GM21529 (cell line): ENCODE data around the gene WNT7B.
"Not testable (repeated sequence)": the region's sequence is repeated elsewhere in the genome, so short reads cannot be mapped to it uniquely, and the experiment has no call there.

ENCODE experiments used
- ATAC-seq: cut with Tn5 transposase; IDR thresholded peaks from one replicate; pipeline ENCODE4 v1.9.1; 2021; ENCODE audit not compliant: unreplicated experiment

Gene WNT7B

GRCh38 chr22:46008836-46009596 lies 32.1 kb upstream of the WNT7B start:
- ATAC-seq: no peak

GRCh38 chr22:46008291-46008690 lies 31.3 kb upstream of the WNT7B start:
- ATAC-seq: no peak

GRCh38 chr22:46007848-46008261 lies 30.9 kb upstream of the WNT7B start:
- no peak for ATAC-seq

- no peak for ATAC-seq
Observed at GRCh38 chr22:46007003-46007847, 30.3 kb upstream of the WNT7B start.

- no peak for ATAC-seq
Observed at GRCh38 chr22:46006379-46007002, 29.5 kb upstream of the WNT7B start.

GRCh38 chr22:46005116-46005705 lies 28.2 kb upstream of the WNT7B start:
- ATAC-seq: not testable (repeated sequence)

GRCh38 chr22:46004105-46004866 lies 27.3 kb upstream of the WNT7B start:
- no peak for ATAC-seq

GRCh38 chr22:46003271-46004091 lies 26.5 kb upstream of the WNT7B start:
- ATAC-seq: no peak

GRCh38 chr22:46002757-46003270 lies 25.9 kb upstream of the WNT7B start:
- ATAC-seq: no peak

GRCh38 chr22:46001426-46002106 lies 24.6 kb upstream of the WNT7B start:
- no peak for ATAC-seq

GRCh38 chr22:46001046-46001425 lies 24.1 kb upstream of the WNT7B start:
- no peak for ATAC-seq

GRCh38 chr22:46000081-46001027 lies 23.4 kb upstream of the WNT7B start:
- no peak for ATAC-seq

- no peak for ATAC-seq
Observed at GRCh38 chr22:45999379-45999971, 22.5 kb upstream of the WNT7B start.

- no peak for ATAC-seq
Observed at GRCh38 chr22:45998638-45999378, 21.8 kb upstream of the WNT7B start.

- no peak for ATAC-seq
Observed at GRCh38 chr22:45997777-45998637, 21.0 kb upstream of the WNT7B start.
